NT2/D1 (cell line): ENCODE data around the gene ENSA.

Experiments used
- SUZ12 ChIP-seq: IDR thresholded peaks from 2 replicates; pipeline ENCODE4 v1.6.1; 2011; ENCODE audit not compliant: insufficient read length, insufficient read depth; ENCODE audit errors: extremely low read depth
- YY1 ChIP-seq: IDR thresholded peaks from 2 replicates; pipeline ENCODE4 v1.6.1; 2011; ENCODE audit not compliant: insufficient read length, insufficient read depth
- ZNF274 ChIP-seq: IDR thresholded peaks from 2 replicates; pipeline ENCODE4 v1.6.1; 2011; ENCODE audit warnings: mild to moderate bottlenecking, low read depth, low read length

DNA sequence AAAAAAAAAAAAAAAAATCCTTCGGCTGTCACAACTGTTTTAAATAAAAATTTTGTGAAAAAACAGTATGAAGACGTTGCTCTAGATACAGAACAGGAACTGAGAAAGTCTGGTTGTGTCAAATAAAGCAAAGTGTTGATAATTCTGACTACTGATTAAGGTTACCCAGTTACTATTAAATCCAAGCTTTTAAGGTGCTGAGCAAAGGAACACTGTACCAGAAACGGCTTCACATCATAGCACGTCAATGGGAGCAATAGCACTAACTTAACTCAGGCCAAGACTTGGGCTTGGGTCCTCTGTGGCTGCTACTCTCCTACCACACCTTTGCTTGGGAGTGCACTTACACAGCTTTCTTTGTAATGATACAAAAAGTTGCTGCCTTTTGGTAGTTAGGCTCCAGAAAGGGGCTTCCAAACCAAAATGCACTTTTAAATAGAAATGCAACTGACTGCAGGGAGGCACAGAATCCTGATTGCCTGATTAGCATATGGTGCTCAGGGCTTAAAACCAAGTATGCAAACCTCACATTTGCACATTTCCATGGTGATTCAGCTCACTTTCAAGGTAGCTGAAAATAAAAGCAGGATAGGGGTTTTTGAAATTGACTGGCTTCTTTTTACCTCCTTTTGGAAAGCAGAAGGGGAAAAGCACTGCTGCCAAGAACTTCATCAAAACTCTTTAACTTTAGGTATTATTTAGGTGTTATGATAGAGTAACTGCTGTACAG is 56.3 kb downstream of the ENSA start:
- TF ChIP-seq ZNF274 = no peak
- no peak for TF ChIP-seq YY1
- no peak for TF ChIP-seq SUZ12
